Left ventricle myocardium inferior (tissue), 1 donor: ENCODE results near the gene CBX4. TPM values are rescaled to one million over a fixed set of nuclear protein-coding genes. Genes with fewer than 3 reads are reported as not detected.

ENCODE experiments used
- DNase-seq: peaks from one replicate; pipeline ENCODE4 v3.0.0-alpha.2; 2020
- H3K27ac ChIP-seq: fragments of 200-600 bp; replicated peaks from 2 replicates; pipeline ENCODE4 v1.8.0; 2021
- H3K27me3 ChIP-seq: fragments of 200-600 bp; 2 replicates; pipeline ENCODE4 v1.8.0; 2021; ENCODE audit warnings: low read depth
- H3K36me3 ChIP-seq: fragments of 200-600 bp; 2 replicates; pipeline ENCODE4 v1.8.0; 2021
- H3K4me1 ChIP-seq: fragments of 200-600 bp; 2 replicates; pipeline ENCODE4 v1.8.0; 2021
- H3K4me3 ChIP-seq: fragments of 200-600 bp; 2 replicates; pipeline ENCODE4 v1.8.0; 2021; ENCODE audit warnings: mild to moderate bottlenecking, moderate library complexity
- H3K9me3 ChIP-seq: fragments of 200-600 bp; replicated peaks from 2 replicates; pipeline ENCODE4 v1.8.0; 2021
- intact Hi-C: fragments of 100-400 bp; cut with micrococcal nuclease; formaldehyde crosslinking; loops from one replicate; pipeline ENCODE4 v1.11.0; 2022
- total RNA-seq: library from RNA; stranded (reverse); fragmentation: NEBNext Ultra II Directional; extraction: Animal tissue kit (Norgen Biotek cat#: 25700); gene quantifications from one replicate; pipeline ENCODE4 v1.2.1, GENCODE V29; 2021
- TF ChIP-seq, protein P1 (sequence below): fragments of 200-600 bp; IDR thresholded peaks from 2 replicates; pipeline ENCODE4 v1.8.0; 2021; ENCODE audit warnings: antibody characterized with exemption, mild to moderate bottlenecking, borderline replicate concordance
- donor health status: DM: no; HTN: yes; CAD: no; lungs with severe emphysema.

The CBX4 gene
- total RNA-seq, 1 donor from 2014 or later = 28.7 TPM

DNA sequence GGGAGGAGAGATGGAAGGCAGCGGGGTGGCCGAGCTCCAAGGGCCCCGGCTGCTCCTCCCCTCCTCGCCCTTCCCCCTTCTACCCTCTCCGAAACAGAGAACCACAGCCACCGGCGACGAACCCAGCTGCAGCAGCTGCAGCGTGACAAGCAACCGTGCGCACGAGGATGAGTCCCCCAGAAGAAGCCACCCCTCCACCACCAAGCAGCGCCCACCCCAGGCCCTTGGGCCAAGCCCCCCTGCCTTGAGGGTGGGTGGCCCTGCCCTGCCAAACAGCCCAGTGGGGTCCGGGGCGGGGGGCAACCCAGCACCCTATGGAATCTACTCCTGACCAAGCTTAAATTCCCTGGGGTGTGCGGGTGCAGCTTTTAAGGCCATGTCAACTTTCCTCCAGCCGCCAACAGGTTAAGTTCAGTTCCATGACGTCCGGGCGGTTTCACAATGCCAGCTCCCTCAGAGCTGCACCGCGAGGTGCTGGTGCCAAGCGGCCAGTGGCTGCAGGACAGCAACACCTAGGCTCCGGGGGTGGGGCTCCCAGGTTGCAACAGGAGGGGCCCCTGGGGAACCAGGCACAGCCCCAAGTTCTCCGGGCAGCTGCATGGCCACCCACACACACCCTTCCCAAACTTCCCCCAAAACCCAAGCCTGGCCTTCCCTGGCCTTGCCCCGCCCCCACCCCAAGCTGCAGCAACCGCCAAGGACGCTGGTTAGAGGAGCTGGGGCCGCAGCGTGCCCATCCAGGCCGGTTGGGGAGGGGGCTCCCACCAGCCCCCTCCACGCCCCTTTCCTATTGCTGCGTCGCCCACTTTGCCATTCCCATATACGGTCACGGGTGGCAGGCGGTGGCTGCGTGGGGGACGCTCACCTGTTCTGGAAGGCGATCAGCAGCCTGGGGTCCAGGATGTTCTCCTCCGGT is 2.0 kb downstream of the CBX4 start:
- H3K4me1 ChIP-seq = peaks cover 84% of the 10 kb centered on the region
- peak; percentile 81 for DNase-seq
- peak overlapping the region; percentile 95 for H3K27ac ChIP-seq
- intact Hi-C loops = no loop called here
- H3K27me3 ChIP-seq = peaks cover 27% of the 10 kb centered on the region
- H3K9me3 ChIP-seq = no peaks in the 10 kb centered on the region
- H3K4me3 ChIP-seq = peak overlapping the region; percentile 92
- H3K36me3 ChIP-seq = peaks cover 30% of the 10 kb centered on the region
- TF ChIP-seq, protein P1, sequence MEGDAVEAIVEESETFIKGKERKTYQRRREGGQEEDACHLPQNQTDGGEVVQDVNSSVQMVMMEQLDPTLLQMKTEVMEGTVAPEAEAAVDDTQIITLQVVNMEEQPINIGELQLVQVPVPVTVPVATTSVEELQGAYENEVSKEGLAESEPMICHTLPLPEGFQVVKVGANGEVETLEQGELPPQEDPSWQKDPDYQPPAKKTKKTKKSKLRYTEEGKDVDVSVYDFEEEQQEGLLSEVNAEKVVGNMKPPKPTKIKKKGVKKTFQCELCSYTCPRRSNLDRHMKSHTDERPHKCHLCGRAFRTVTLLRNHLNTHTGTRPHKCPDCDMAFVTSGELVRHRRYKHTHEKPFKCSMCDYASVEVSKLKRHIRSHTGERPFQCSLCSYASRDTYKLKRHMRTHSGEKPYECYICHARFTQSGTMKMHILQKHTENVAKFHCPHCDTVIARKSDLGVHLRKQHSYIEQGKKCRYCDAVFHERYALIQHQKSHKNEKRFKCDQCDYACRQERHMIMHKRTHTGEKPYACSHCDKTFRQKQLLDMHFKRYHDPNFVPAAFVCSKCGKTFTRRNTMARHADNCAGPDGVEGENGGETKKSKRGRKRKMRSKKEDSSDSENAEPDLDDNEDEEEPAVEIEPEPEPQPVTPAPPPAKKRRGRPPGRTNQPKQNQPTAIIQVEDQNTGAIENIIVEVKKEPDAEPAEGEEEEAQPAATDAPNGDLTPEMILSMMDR = peak; percentile 37

DNA sequence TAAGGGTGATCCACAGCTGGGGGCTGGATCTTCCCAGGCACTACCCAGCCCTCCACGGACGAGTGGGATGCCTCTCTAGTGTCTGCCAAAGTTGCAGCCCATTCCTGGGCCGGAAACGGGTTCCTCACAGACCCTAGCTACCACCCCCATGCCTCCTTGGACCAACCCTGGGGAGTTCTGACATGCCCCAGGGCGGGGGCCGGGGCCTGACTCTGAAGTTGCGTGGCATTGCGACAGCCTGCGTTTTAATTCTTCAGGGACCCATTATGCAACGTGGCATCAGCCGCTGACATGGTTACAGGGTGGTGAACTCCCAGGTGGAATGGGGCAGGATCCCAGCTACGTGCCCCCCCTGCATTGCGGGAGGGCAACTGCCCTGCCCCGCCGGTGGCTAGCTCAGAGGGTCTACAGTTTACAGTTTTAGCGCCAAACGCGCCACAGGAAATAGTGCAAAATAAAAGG is 2.7 kb downstream of the CBX4 start:
- Histone ChIP-seq H3K4me1 (peaks cover 84% of the 10 kb centered on the region), H3K4me3 (peak overlapping the region; percentile 92), H3K36me3 (peaks cover 30% of the 10 kb centered on the region), H3K9me3 (no peaks in the 10 kb centered on the region), H3K27ac (peak overlapping the region; percentile 95), H3K27me3 (peaks cover 20% of the 10 kb centered on the region)
- TF ChIP-seq, protein P1 = no peak
- DNase-seq = no peak
- intact Hi-C loops = no loop called here

DNA sequence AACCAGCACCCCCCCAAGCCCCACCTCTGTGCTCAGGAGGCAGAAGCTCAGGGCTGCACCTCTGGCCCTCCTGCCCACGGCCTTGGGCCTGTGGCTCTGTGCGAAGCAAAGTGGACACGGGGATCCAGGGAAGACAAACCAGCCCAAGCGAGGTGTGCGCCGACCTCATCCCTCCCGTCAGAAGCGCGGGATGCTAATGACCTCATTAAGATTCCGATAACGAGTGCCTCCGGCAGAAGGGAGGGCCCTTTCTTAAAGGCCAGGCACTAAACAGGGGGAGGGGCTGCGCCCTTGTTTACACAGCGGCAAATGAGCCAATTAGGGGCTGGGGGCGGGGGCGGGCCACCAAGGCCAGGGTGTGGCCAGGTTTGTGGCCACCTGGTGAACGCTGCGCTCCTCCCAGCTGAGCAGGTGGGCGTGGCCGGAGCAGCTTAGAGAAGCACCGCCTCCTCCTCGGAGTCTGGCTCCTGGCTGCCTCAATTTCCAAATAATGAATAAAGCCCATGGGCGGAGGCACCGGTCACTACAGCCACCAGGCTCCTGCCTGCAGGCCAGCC is 3.2 kb downstream of the CBX4 start:
- intact Hi-C loops = no loop called here
- peaks cover 84% of the 10 kb centered on the region for H3K4me1 ChIP-seq
- DNase-seq = no peak
- H3K27ac ChIP-seq = peak overlapping the region; percentile 95
- no peaks in the 10 kb centered on the region for H3K9me3 ChIP-seq
- H3K4me3 ChIP-seq = peak overlapping the region; percentile 92
- TF ChIP-seq, protein P1 = no peak
- peaks cover 15% of the 10 kb centered on the region for H3K27me3 ChIP-seq
- peaks cover 30% of the 10 kb centered on the region for H3K36me3 ChIP-seq

DNA sequence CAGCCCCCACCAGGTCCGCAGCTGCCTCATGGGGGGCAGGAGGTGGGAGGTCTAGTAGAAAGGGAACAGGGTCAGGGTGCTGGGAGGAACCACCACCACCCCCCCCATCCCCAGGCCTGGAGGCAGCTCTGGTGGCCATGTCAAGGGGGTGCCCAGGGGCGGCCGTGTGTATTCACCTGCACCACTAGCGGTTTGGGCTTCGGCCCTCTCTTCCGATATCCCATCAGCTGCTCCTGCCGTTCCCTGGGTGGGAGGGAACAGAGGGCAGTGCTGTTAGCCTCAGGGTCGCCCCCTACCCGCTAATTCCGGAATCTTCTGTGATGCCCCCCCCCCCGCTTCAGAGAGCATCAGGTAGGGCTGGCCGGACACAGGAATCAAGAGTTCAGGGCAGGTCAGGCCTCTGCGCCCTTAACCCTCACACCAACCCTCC is 3.8 kb downstream of the CBX4 start:
- peaks cover 30% of the 10 kb centered on the region for H3K36me3 ChIP-seq
- peaks cover 84% of the 10 kb centered on the region for H3K4me1 ChIP-seq
- TF ChIP-seq, protein P1 = no peak
- H3K9me3 ChIP-seq = no peaks in the 10 kb centered on the region
- intact Hi-C loops = no loop called here
- no peak for DNase-seq
- H3K4me3 ChIP-seq = no peak overlapping the region
- H3K27ac ChIP-seq = no peak overlapping the region
- peaks cover 10% of the 10 kb centered on the region for H3K27me3 ChIP-seq

DNA sequence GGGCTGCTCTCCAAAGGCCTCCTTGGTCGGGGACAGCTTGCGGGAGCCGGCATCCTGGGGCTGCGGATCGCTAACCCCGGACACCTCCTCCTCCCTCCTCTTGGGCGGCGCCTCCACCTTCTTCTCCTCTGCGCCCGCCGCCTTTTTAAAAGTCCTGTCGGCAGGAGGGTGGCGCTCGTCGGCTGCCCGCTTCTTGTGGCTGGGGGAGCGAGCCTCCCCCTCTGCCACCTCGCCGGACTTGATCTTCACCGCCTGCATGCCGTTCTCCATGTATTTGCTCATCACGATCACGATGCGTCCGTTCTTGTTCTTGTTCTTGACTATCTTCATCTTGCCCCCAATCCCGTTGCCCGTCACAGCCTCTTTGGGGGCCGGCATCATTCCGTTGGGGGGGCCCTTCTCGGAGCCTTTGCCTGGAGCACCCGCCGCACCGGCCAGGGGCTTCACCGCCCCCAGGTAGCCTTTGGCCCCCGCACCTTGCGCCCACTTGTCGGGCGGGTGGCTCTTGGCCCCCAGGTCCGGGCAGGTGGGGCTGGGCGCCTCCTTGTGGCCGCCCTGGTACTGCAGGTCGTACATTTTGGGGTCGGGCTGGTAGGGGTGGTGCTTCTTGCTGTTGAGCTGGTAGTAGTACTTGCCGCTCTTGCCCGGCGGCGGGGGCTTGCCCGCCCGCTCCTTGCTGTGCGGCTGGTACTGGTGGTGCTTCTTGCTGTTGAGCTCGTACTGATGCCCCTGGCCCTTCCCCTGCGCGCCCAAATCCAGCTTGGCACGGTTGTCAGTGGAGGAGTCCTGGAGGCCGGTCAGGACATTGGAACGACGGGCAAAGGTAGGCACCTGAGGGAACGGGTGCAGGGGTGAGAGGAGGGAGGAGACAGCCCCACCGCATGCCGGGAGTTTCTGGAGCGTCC is 4.4 kb downstream of the CBX4 start:
- Histone ChIP-seq H3K4me1 (peaks cover 80% of the 10 kb centered on the region), H3K4me3 (no peak overlapping the region), H3K27ac (no peak overlapping the region), H3K9me3 (no peaks in the 10 kb centered on the region), H3K27me3 (peaks cover 3% of the 10 kb centered on the region), H3K36me3 (peaks cover 30% of the 10 kb centered on the region)
- intact Hi-C loops = no loop called here
- TF ChIP-seq, protein P1 = peak; percentile 64
- no peak for DNase-seq
